ENCODE measurements around the gene SLC10A1.

SLC10A1 gene

DNA sequence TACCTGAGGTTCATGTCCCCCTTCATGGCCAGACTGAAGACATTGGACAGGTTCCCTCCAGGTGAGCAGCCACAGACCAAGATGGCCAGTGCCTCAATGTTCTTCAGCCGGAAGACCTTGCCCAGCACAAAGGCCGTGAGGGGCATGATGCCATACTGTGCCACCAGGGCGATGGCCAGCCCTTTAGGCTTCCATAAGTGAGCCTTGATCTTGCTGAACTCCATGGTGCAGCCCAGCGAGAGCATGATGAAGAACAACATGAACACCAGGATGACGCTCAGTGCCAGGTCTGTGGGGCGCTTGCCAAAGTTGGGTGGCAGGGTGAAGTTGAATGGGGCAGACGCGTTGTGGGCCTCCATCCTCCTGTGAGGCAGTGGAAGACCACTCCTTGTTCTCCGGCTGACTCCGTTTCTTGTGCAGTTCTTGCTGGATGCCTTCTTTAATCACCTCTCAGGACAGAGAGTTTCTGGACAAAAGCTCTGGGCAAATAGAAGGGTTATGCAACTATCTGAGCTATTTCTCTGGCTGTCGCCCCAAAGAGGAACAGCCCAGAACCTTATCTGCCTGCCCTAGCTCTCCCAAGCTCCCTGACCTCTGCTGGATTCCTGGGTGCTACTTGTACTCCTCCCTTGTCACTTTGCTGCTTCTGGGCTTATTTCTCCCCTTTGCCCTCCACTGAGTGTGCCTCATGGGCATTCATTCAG, at the start of gene SLC10A1:
Gene SLC10A1, minus strand, starts transcription at position 445 of the 704 bp plus-strand sequence. Its CDS starts 86 bp downstream, at position 359.
- TF ChIP-seq, protein P1, sequence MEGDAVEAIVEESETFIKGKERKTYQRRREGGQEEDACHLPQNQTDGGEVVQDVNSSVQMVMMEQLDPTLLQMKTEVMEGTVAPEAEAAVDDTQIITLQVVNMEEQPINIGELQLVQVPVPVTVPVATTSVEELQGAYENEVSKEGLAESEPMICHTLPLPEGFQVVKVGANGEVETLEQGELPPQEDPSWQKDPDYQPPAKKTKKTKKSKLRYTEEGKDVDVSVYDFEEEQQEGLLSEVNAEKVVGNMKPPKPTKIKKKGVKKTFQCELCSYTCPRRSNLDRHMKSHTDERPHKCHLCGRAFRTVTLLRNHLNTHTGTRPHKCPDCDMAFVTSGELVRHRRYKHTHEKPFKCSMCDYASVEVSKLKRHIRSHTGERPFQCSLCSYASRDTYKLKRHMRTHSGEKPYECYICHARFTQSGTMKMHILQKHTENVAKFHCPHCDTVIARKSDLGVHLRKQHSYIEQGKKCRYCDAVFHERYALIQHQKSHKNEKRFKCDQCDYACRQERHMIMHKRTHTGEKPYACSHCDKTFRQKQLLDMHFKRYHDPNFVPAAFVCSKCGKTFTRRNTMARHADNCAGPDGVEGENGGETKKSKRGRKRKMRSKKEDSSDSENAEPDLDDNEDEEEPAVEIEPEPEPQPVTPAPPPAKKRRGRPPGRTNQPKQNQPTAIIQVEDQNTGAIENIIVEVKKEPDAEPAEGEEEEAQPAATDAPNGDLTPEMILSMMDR (conservative IDR thresholded peaks at IDR 0.05; ENCODE audit: control insufficient read depth, insufficient read depth, low read depth, low read length) = no peak
- DNase-seq (ENCODE audit: low read depth) = no peak
- no peak within 1 kb of the TSS for H3K4me3 ChIP-seq (ENCODE audit: control insufficient read depth, low read depth, low read length)

DNA sequence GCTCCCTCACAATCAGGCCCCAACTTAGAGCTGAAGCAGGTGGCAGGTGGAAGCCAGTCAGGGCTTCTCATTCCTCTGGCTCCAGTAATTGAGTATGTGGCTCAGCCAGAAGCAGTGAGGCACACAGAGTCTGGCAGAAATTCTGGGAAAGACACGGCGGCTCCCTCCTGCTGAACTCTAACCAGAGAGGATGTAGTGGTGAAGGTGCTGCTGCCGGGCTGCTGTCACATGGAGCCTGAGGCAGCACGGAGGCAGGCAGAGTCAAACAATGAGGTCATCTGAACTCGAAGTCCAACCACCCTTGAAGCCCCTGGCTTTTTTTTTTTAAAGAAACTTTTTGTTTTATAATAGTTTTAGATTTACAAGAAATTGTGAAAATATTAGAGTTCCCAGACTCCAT, 48.7 kb upstream of the SLC10A1 start:
- DNase-seq (ENCODE audit: low read depth) = no peak
- no peak overlapping the region for H3K4me3 ChIP-seq (ENCODE audit: control insufficient read depth, low read depth, low read length)
- TF ChIP-seq, protein P1 (conservative IDR thresholded peaks at IDR 0.05; ENCODE audit: control insufficient read depth, insufficient read depth, low read depth, low read length) = no peak

DNA sequence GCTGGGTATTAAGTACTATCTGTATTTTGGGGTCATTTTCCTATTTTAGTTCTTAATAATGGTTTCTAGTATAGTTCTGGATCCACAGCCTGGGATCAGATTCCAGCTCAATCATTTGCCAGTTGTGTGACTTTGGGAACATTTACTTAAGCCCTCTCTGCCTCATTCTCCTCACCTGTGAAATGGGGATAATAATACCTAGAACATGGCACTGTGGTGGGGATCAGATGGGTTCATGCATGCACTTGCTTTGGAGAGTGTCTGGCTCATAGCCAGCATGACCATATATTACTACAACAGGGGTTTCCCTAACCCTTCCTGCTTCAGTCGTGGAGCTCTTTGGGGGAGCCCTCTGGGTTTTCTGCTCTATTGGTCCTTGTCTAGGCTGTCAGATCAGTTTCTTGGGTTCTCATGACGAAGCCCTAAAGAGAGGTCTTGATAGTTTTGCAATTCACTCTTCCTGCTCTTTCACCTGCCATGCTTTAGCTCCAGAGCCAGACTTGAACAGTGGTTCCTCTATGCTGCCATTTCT, 48.1 kb upstream of the SLC10A1 start:
- TF ChIP-seq, protein P1 (conservative IDR thresholded peaks at IDR 0.05; ENCODE audit: control insufficient read depth, insufficient read depth, low read depth, low read length) = no peak
- H3K4me3 ChIP-seq (ENCODE audit: control insufficient read depth, low read depth, low read length) = no peak overlapping the region
- DNase-seq (ENCODE audit: low read depth) = no peak

DNA sequence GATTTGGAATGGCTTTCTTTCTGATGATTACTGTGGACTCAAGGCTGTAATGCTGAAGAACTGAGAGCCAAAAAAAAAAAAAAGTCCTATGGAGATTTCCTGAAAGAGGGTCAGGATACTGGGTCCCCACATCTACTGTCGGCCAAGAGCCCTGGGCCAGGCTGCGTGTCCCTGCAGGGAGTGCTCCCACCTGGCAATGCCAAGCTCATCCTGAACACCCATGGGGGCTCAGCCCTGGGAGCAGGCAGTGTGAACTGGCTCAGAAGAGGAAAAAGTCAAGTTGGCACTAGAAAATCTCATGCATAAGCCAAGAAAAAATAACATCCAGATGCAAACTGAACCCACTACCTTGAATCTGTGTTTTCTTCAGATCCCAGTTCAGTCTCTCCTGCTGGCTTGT, 47.1 kb upstream of the SLC10A1 start:
- H3K4me3 ChIP-seq (ENCODE audit: control insufficient read depth, low read depth, low read length) = no peak overlapping the region
- TF ChIP-seq, protein P1 (conservative IDR thresholded peaks at IDR 0.05; ENCODE audit: control insufficient read depth, insufficient read depth, low read depth, low read length) = no peak
- DNase-seq (ENCODE audit: low read depth) = no peak

DNA sequence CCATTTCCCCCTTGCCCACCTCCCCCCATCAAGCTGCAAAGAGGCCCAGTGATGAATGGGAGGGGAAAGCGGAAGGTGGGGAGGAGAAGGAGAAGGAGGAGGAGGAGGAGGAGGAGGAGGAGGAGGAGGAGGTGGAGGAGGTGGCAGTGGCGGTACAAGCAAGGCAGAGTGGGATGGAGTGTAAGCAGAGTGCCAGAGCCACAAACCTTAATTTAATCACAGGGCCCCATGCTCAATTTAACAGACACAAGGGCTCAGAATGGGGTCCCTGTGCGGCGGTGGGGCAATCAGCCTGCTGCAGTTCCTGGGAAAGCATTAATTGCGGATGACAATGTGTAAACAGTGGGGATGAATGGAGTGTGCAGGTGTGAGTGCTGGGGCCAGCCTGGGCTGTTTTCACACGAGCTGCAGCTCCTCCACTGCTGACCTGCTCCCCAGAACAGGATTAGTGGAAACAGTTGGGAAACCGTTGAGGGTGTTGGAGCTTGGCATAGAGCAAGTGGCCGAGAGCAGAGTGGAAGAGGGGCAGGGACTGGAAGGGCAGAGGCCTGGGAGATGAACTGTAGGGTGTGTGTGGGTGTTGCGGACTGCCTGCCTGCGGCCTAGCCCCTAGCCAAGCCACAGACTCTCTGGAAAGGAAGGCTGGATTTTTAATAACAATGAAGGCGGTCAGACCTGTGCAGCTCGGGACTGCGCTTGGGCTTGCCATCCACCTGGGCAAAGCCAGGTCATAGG, 45.8 kb upstream of the SLC10A1 start:
- no peak for DNase-seq (ENCODE audit: low read depth)
- no peak overlapping the region for H3K4me3 ChIP-seq (ENCODE audit: control insufficient read depth, low read depth, low read length)
- TF ChIP-seq, protein P1 (conservative IDR thresholded peaks at IDR 0.05; ENCODE audit: control insufficient read depth, insufficient read depth, low read depth, low read length) = no peak

DNA sequence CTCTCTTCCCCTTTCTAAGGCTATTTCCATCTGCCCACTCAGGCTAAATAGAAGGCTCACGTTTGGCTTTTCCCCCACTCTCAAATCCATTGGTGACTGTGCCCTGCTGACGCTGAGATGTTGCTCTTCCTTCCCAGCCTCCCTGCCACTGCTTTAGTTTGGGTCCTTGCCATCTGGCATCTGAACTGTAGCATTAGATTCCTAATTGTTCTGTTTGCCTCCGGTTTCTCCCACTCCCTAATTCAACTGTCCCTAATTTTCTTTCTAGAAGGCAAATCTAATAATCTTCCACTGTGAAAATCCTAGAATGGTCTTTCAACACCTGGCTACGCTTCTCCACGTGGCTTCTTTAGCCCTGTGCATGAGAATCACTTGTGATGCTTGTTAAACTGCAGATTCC, 44.6 kb upstream of the SLC10A1 start:
- TF ChIP-seq, protein P1 (conservative IDR thresholded peaks at IDR 0.05; ENCODE audit: control insufficient read depth, insufficient read depth, low read depth, low read length) = no peak
- no peak for DNase-seq (ENCODE audit: low read depth)
- H3K4me3 ChIP-seq (ENCODE audit: control insufficient read depth, low read depth, low read length) = no peak overlapping the region

Data from fibroblast of mammary gland (primary cell).